H9 (cell line): ENCODE results near the gene NPPC. TPM values are rescaled to one million over a fixed set of nuclear protein-coding genes. Genes with fewer than 3 reads are reported as not detected.

Source experiments
- DNase-seq: peaks from one replicate; pipeline ENCODE4 v3.0.0-alpha.2; 2017
- H2AFZ ChIP-seq: one replicate; pipeline ENCODE4 v1.6.1; 2013; ENCODE audit warnings: mild to moderate bottlenecking, low read length, control low read depth, moderate library complexity
- H2AK5ac ChIP-seq: 2 replicates; pipeline ENCODE4 v1.6.1; 2013; ENCODE audit warnings: low read length, control low read depth, mixed read lengths; ENCODE audit not compliant: insufficient read length
- H2BK120ac ChIP-seq: one replicate; pipeline ENCODE4 v1.6.1; 2013; ENCODE audit warnings: low read depth, mild to moderate bottlenecking, low read length, control low read depth, inconsistent platforms; ENCODE audit not compliant: poor library complexity, severe bottlenecking
- H2BK12ac ChIP-seq: 2 replicates; pipeline ENCODE4 v1.6.1; 2013; ENCODE audit warnings: low read length, control low read depth, mixed read lengths, low read depth; ENCODE audit not compliant: insufficient read length
- H2BK15ac ChIP-seq: 2 replicates; pipeline ENCODE4 v1.6.1; 2013; ENCODE audit warnings: low read depth, low read length, control low read depth
- H2BK20ac ChIP-seq: one replicate; pipeline ENCODE4 v1.6.1; 2013; ENCODE audit warnings: low read depth, mild to moderate bottlenecking, low read length, control low read depth, inconsistent platforms; ENCODE audit not compliant: poor library complexity, severe bottlenecking
- H2BK5ac ChIP-seq: 2 replicates; pipeline ENCODE4 v1.6.1; 2013; ENCODE audit warnings: low read length, control low read depth, mixed read lengths; ENCODE audit not compliant: insufficient read length
- H3K14ac ChIP-seq: 2 replicates; pipeline ENCODE4 v1.6.1; 2013; ENCODE audit warnings: low read length, control low read depth; ENCODE audit not compliant: insufficient read depth
- H3K18ac ChIP-seq: 2 replicates; pipeline ENCODE4 v1.6.1; 2013; ENCODE audit warnings: low read depth, mild to moderate bottlenecking, mixed read lengths, low read length, control low read depth; ENCODE audit not compliant: insufficient read length
- H3K23ac ChIP-seq: 2 replicates; pipeline ENCODE4 v1.6.1; 2013; ENCODE audit warnings: low read length, control low read depth, mixed read lengths, low read depth; ENCODE audit not compliant: insufficient read length
- H3K23me2 ChIP-seq: 2 replicates; pipeline ENCODE4 v1.6.1; 2013; ENCODE audit warnings: low read depth, mild to moderate bottlenecking, mixed read lengths, low read length, control low read depth; ENCODE audit not compliant: insufficient read length, poor library complexity, severe bottlenecking
- H3K27ac ChIP-seq: 2 replicates; pipeline ENCODE4 v1.5.1; 2013; ENCODE audit warnings: low read length, control low read depth, mixed read lengths, low read depth; ENCODE audit not compliant: insufficient read length
- H3K27me3 ChIP-seq: 2 replicates; pipeline ENCODE4 v1.6.1; 2013; ENCODE audit warnings: low read length, control low read depth, inconsistent platforms; ENCODE audit not compliant: insufficient read depth
- H3K4ac ChIP-seq: 2 replicates; pipeline ENCODE4 v1.6.1; 2013; ENCODE audit warnings: low read depth, mild to moderate bottlenecking, control low read depth, inconsistent platforms, low read length, moderate library complexity
- H3K4me1 ChIP-seq: 2 replicates; pipeline ENCODE4 v1.6.1; 2013; ENCODE audit warnings: low read length, control low read depth, inconsistent platforms; ENCODE audit not compliant: insufficient read depth
- H3K4me2 ChIP-seq: 2 replicates; pipeline ENCODE4 v1.6.1; 2013; ENCODE audit warnings: low read length, control low read depth, mixed read lengths; ENCODE audit not compliant: insufficient read length, insufficient read depth
- H3K56ac ChIP-seq: 2 replicates; pipeline ENCODE4 v1.6.1; 2013; ENCODE audit warnings: low read depth, mild to moderate bottlenecking, mixed read lengths, low read length, control low read depth; ENCODE audit not compliant: insufficient read length
- H3K79me1 ChIP-seq: 2 replicates; pipeline ENCODE4 v1.6.1; 2013; ENCODE audit warnings: low read depth, mild to moderate bottlenecking, moderate library complexity, low read length, control low read depth, inconsistent platforms; ENCODE audit not compliant: insufficient read depth, poor library complexity, severe bottlenecking
- H3K79me2 ChIP-seq: 2 replicates; pipeline ENCODE4 v1.6.1; 2013; ENCODE audit warnings: low read length, control low read depth, inconsistent platforms; ENCODE audit not compliant: insufficient read depth
- H3K9ac ChIP-seq: 2 replicates; pipeline ENCODE4 v1.6.1; 2013; ENCODE audit warnings: low read length, control low read depth, mixed read lengths; ENCODE audit not compliant: insufficient read length; ENCODE audit errors: extremely low read depth
- H3K9me3 ChIP-seq: one replicate; pipeline ENCODE4 v1.6.1; 2013; ENCODE audit warnings: low read depth, low read length, inconsistent platforms; ENCODE audit not compliant: control insufficient read depth
- H3T11ph ChIP-seq: one replicate; pipeline ENCODE4 v1.6.1; 2013; ENCODE audit warnings: mild to moderate bottlenecking, low read length, control low read depth, inconsistent platforms
- H4K20me1 ChIP-seq: one replicate; pipeline ENCODE4 v1.6.1; 2013; ENCODE audit not compliant: control insufficient read depth, insufficient read length, insufficient read depth
- H4K5ac ChIP-seq: 2 replicates; pipeline ENCODE4 v1.6.1; 2013; ENCODE audit warnings: low read depth, mild to moderate bottlenecking, mixed read lengths, low read length, control low read depth; ENCODE audit not compliant: insufficient read length
- H4K8ac ChIP-seq: replicated peaks from 2 replicates; pipeline ENCODE4 v1.6.1; 2013; ENCODE audit warnings: low read length, control low read depth, mixed read lengths, low read depth; ENCODE audit not compliant: insufficient read length
- H4K91ac ChIP-seq: 2 replicates; pipeline ENCODE4 v1.6.1; 2013; ENCODE audit warnings: low read depth, mild to moderate bottlenecking, moderate library complexity, mixed read lengths, low read length, control low read depth; ENCODE audit not compliant: insufficient read length
- H3K27ac Mint-ChIP-seq, 3 experiments: 2 replicates in 2 of 3; 3 replicates in 1 of 3; pipeline ENCODE4 v1.8.0; 2020 to 2021; ENCODE audit warnings: mixed read lengths in 3 of 3, mild to moderate bottlenecking in 1 of 3, moderate library complexity in 1 of 3
- H3K27me3 Mint-ChIP-seq: 2 replicates; pipeline ENCODE4 v1.8.0; 2021; ENCODE audit warnings: low read depth, mild to moderate bottlenecking, moderate library complexity, mixed read lengths
- H3K36me3 Mint-ChIP-seq, 3 experiments: 2 replicates in 2 of 3; 3 replicates in 1 of 3; pipeline ENCODE4 v1.8.0; 2020 to 2021; ENCODE audit warnings: low read depth in 3 of 3, mixed read lengths in 3 of 3; ENCODE audit not compliant: insufficient read depth in 1 of 3
- H3K4me1 Mint-ChIP-seq, 2 experiments: 2 replicates each; pipeline ENCODE4 v1.8.0; 2020; ENCODE audit warnings: mixed read lengths in 2 of 2
- H3K4me3 Mint-ChIP-seq, 2 experiments: 2 replicates in 1 of 2; 3 replicates in 1 of 2; pipeline ENCODE4 v1.8.0; 2020 to 2021; ENCODE audit warnings: mild to moderate bottlenecking in 2 of 2, mixed read lengths in 2 of 2, moderate library complexity in 1 of 2
- H3K9me3 Mint-ChIP-seq, 2 experiments: 2 replicates in 1 of 2; 3 replicates in 1 of 2; pipeline ENCODE4 v1.8.0; 2020; ENCODE audit warnings: mild to moderate bottlenecking in 2 of 2, mixed read lengths in 2 of 2, moderate library complexity in 1 of 2
- CTCF ChIP-seq: fragments of 200-600 bp; sonication (generic); conservative IDR thresholded peaks from 3 replicates; pipeline ENCODE4 v1.8.0; 2021; ENCODE audit warnings: antibody characterized with exemption, mild to moderate bottlenecking
- WGBS: extraction: QIAGEN DNeasy Blood & Tissue Kit; methylation state at CpG from one replicate; pipeline ENCODE4 v1.1.7; 2013; ENCODE audit warnings: missing lambda C conversion rate, low lambda C conversion rate, mixed read lengths; ENCODE audit not compliant: insufficient read length; ENCODE audit errors: extremely low coverage; 5-methylcytosine and 5-hydroxymethylcytosine counted together
- total RNA-seq: library from RNA; stranded (reverse); gene quantifications from 2 replicates; pipeline ENCODE4 v1.2.1, GENCODE V29; 2021

NPPC gene
- total RNA-seq, 1 experiment from 2014 or later, result 1.1 TPM

- H2BK5ac ChIP-seq, result no peak overlapping the region
Observed at GRCh38 chr2:231887756-231888155, 38.4 kb downstream of the NPPC start.

More at GRCh38 chr2:231887756-231888155, 38.4 kb downstream of the NPPC start:
- peaks cover 7 to 9% of the 10 kb centered on the region in 2 experiments; a peak in 3 of 5 replicates for H3K9me3 Mint-ChIP-seq
- Histone ChIP-seq H3K27me3 (no peaks in the 10 kb centered on the region), H3K56ac (no peak overlapping the region), H2BK120ac (no peak overlapping the region), H3K79me1 (no peaks in the 10 kb centered on the region), H3K4ac (no peak overlapping the region), H3K14ac (no peak overlapping the region), H4K91ac (no peak overlapping the region), H3K23ac (no peak overlapping the region), H3K4me1 (no peaks in the 10 kb centered on the region), H2AK5ac (no peak overlapping the region), H3K9me3 (no peaks in the 10 kb centered on the region), H3K27ac (no peak overlapping the region), H4K8ac (no peak overlapping the region), H4K20me1 (no peaks in the 10 kb centered on the region), H3K79me2 (no peaks in the 10 kb centered on the region), H2BK20ac (no peak overlapping the region), H3T11ph (no peak overlapping the region), H3K23me2 (no peaks in the 10 kb centered on the region), H2BK12ac (no peak overlapping the region), H3K4me2 (no peak overlapping the region), H2BK15ac (no peak overlapping the region), H3K9ac (no peak overlapping the region), H2AFZ (no peak overlapping the region), H4K5ac (no peak overlapping the region), H3K18ac (no peak overlapping the region)
- peaks cover 11% of the 10 kb centered on the region for H3K27me3 Mint-ChIP-seq
- H3K36me3 Mint-ChIP-seq, result no peaks in the 10 kb centered on the region; a peak in 1 of 7 replicates
- WGBS, result no CpG with 5 or more reads among the region's 6 CpGs
- H3K4me1 Mint-ChIP-seq, result peaks cover 3 to 5% of the 10 kb centered on the region in 2 experiments; a peak in 2 of 4 replicates
- DNase-seq, result no peak
- TF ChIP-seq CTCF, result no peak
- H3K27ac Mint-ChIP-seq, result no peak overlapping the region
- no peak overlapping the region for H3K4me3 Mint-ChIP-seq
